Fibroblast of villous mesenchyme (primary cell): ENCODE data around the gene DCTN5. TPM values are rescaled to one million over a fixed set of nuclear protein-coding genes. Genes with fewer than 3 reads are reported as not detected.

Experiments used
- DNase-seq: peaks from one replicate; pipeline ENCODE4 v3.0.0-alpha.2; 2010; ENCODE audit warnings: low read depth
- H3K4me3 ChIP-seq: 2 replicates; pipeline ENCODE4 v1.5.1; 2011; ENCODE audit warnings: low read depth, mild to moderate bottlenecking, low read length
- total RNA-seq: library from RNA; depleted of rRNA; stranded (reverse); fragments of >200 nt; gene quantifications from 2 replicates; pipeline ENCODE4 v1.2.3, GENCODE V29; 2012
- TF ChIP-seq, protein P1 (sequence below): IDR thresholded peaks from 2 replicates; pipeline ENCODE4 v1.5.1; 2012; ENCODE audit warnings: low read depth, mild to moderate bottlenecking, low read length; ENCODE audit not compliant: insufficient read depth

The DCTN5 gene
- total RNA-seq: 31.9 and 47.1 TPM in 2 replicates

GRCh38 chr16:23640931-23641765 lies at the start of gene DCTN5, which contains the start of gene PALB2:
TSS of gene DCTN5 (plus strand) at chr16:23641466. CDS start at chr16:23641543, 77 bp downstream.
TSS of gene PALB2 (minus strand) at chr16:23641310. CDS start at chr16:23641157, 153 bp downstream.
- TF ChIP-seq, protein P1, sequence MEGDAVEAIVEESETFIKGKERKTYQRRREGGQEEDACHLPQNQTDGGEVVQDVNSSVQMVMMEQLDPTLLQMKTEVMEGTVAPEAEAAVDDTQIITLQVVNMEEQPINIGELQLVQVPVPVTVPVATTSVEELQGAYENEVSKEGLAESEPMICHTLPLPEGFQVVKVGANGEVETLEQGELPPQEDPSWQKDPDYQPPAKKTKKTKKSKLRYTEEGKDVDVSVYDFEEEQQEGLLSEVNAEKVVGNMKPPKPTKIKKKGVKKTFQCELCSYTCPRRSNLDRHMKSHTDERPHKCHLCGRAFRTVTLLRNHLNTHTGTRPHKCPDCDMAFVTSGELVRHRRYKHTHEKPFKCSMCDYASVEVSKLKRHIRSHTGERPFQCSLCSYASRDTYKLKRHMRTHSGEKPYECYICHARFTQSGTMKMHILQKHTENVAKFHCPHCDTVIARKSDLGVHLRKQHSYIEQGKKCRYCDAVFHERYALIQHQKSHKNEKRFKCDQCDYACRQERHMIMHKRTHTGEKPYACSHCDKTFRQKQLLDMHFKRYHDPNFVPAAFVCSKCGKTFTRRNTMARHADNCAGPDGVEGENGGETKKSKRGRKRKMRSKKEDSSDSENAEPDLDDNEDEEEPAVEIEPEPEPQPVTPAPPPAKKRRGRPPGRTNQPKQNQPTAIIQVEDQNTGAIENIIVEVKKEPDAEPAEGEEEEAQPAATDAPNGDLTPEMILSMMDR: no peak
- peak; percentile 94 for DNase-seq
- peak within 1 kb of the TSS; percentile 97 for H3K4me3 ChIP-seq

- TF ChIP-seq, protein P1: no peak
- no peak for DNase-seq
- no peak overlapping the region for H3K4me3 ChIP-seq
Measured at GRCh38 chr16:23594186-23594585, 47.1 kb upstream of the DCTN5 start.

DNA sequence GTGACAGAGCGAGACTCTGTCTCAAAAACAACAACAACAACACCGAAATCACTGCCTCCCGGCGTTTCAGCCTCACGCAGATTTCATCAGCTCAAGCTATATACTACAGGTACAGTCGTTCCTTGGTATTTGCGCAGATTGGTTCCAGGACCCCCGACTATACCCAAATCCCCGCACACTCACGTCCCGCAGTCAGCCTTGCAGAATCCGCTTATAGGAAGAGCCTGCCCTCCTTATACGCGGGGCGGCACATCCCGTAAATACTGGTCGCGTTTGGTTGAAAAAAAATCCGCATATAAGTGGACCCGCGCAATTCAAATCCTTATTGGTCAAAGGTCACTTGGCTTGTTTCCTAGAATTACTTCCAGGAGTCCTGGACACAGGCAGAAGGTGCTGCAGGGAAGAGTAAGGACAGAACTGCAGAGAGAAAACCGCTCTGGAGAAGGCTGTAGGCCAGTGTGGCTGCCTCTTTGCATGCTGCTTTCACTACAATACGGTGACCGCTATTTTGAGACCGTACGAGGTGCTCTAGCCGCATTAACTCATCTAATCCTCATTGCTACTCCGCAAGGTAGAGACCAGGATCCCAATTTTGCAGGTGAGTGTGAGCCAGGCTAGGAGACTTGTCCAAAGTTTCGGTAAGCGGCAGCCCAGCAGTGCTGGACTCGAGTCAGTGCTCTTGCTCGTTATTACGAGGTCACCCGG lies 45.9 kb upstream of the DCTN5 start:
- peak; percentile 10 for DNase-seq
- H3K4me3 ChIP-seq: peak overlapping the region; percentile 78
- TF ChIP-seq, protein P1: no peak

DNA sequence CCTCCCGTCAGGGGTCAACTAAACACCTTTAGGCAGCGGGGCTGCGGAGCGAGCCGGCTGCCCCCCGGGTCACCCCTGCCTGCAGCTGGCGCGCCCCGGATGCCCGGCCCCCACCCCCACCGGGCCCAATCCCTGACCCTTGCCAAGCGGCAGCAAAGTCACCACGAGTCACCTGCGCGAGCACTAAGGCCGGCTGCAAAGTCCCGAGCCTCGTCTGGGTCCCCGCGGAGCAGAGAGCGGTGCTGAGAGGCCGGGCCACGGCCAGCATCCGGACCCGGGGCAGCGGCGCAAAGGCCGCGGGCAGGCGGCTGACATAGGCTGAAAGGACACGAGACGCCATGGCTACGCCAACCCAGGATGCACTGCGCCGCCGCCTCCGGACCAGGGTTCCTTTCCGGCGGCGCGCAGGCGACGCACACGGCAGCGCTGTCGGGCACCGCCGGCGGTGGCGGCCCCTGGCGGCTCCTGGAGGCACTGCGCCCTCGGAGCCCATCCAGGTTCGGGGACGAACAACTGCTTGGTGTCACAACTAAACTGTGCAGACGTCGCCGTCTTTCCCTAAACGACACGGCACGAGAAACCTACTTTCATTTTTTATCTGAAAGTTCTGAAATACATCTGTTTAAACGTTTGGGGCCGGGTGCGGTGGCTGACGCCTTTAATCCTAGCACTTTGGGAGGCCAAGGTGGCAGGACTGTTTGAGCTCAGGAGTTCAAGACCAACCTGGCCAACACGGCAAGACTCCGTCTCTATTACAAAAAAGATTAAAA lies 45.1 kb upstream of the DCTN5 start, which contains the start of gene NDUFAB1:
NDUFAB1 (minus strand) TSS at position 366 of the 770 bp plus-strand sequence; CDS start at position 340, 26 bp downstream.
- peak within 1 kb of the TSS; percentile 78 for H3K4me3 ChIP-seq
- TF ChIP-seq, protein P1: peak; percentile 99
- DNase-seq: peak; percentile 90

- TF ChIP-seq, protein P1: peak; percentile 26
- DNase-seq: peak; percentile 19
- no peak overlapping the region for H3K4me3 ChIP-seq
Measured at GRCh38 chr16:23597003-23597756, 44.1 kb upstream of the DCTN5 start.

GRCh38 chr16:23607726-23608125 lies 33.5 kb upstream of the DCTN5 start:
- H3K4me3 ChIP-seq: no peak overlapping the region
- TF ChIP-seq, protein P1: no peak
- no peak for DNase-seq
